ENCODE data around the gene GPX8.

- no peak for TF ChIP-seq GATA2 (IDR thresholded peaks at IDR 0.05; ENCODE audit: low read depth, low read length)
- no peak for TF ChIP-seq GATA3 (IDR thresholded peaks at IDR 0.05; ENCODE audit: low read depth, low read length)
Measured at GRCh38 chr5:55113327-55113726, 46.6 kb upstream of the GPX8 start.

All from SH-SY5Y (cell line).